HG02981 (cell line): ENCODE results near the gene ABI1.

Experiments used
- ATAC-seq: cut with Tn5 transposase; IDR thresholded peaks from one replicate; pipeline ENCODE4 v1.9.1; 2021; ENCODE audit warnings: mild to moderate bottlenecking, moderate library complexity; ENCODE audit not compliant: unreplicated experiment

The ABI1 gene

DNA sequence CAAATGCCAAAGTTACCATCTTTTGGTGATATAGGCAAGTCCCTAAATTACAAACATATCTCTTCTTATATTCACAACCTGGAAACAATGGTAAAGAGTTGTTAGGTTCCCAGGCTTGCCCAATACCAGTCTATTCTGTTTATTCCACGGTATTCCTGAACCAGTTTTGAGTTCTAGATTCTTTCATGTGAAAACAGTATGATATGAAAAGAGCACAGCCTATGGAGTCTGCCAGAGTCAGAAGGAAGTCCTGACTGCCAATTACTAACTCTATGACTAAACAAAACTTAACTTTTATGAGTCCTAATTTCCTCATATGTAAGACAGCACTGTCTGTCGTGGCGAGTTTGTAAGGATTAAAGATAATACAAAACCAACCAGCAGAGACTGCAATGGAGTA is 5.6 kb downstream of the ABI1 start:
- no peak for ATAC-seq

DNA sequence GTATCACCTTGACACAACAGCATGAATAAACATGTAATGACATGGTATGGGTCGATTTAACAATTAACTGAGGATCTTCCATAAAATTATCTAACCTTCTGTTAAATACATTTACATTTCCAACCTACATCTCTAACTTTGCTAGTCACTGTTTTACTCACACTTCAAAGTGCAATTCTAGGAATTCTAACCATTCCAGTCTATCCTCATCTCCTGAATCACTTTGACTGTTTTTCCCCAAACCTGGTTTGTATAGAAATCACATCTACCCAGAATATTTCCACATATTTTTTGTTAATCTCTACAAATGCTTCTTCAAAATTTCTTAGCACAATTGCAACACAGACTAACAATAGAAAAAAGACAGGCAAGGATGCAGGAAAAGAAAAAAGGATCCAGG is 6.2 kb downstream of the ABI1 start:
- no peak for ATAC-seq

DNA sequence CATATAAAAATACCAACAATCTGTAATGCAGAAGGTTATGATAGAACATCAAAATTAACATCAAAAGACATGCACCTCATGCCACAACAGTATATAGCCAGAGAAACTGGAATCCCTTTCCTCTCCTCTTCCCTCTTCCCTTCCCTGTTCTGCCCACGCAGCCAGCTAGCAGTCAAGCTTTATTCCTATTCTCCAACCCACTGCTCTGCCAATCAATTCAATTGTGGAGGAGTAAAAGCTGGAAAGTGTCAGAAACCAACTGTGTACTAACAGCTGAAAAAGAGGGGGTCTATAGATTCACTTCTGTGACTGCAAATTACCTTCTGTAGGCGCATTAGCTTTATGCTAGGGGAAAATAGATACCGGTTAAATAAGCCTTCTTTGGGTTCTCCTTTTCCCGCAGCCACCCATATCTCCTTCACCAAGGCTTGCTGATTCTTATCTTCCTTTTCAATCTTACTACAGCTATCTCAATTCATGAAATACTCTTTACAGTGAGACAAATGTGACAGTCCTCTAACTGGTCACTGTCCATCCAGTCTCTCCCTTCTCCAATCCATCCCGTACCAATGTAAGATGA is 16.3 kb downstream of the ABI1 start:
- no peak for ATAC-seq

DNA sequence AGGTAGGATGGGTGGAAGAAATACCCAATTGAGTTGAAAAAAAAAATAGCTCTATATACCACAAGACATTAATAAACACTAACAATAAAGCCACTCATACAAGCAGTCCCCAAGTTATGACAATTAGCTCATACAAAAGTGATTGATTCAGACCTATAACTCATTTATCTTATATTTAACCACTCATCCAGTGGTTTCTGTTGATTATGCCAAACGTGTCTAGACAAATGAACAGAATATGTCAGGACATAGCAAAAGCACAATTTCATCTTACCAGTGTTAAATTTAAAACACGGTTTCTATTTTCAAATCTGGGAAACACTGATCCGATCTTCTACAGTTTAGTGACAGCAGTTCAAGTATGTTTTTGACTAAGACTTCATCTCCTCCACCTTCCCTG is 17.0 kb downstream of the ABI1 start:
- no peak for ATAC-seq

DNA sequence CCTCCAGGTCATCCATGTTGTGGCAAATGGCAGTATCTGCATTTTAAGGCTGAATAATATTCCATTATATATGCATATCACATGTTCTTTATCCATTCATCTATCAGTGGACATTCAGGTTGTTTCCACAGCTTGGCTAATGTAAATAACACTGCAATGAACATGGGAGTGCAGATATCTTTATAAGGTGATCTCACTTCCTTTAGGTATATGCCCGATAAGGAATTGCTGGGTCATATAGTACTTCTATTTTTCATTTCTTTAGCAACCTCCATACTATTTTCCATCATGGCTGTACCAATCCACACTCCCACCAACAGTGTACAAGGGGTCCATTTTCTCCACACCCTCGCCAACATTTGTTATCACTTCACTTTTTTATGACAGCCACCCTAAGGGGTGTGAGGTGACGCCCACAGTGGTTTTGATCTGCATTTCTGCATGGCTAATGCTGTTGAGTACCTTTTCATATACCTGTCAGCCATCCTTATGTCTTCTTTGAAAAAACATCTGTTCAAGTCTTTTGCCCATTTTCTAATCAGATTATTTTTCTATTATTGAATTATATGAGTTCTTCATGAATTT is 18.9 kb downstream of the ABI1 start:
- no peak for ATAC-seq

DNA sequence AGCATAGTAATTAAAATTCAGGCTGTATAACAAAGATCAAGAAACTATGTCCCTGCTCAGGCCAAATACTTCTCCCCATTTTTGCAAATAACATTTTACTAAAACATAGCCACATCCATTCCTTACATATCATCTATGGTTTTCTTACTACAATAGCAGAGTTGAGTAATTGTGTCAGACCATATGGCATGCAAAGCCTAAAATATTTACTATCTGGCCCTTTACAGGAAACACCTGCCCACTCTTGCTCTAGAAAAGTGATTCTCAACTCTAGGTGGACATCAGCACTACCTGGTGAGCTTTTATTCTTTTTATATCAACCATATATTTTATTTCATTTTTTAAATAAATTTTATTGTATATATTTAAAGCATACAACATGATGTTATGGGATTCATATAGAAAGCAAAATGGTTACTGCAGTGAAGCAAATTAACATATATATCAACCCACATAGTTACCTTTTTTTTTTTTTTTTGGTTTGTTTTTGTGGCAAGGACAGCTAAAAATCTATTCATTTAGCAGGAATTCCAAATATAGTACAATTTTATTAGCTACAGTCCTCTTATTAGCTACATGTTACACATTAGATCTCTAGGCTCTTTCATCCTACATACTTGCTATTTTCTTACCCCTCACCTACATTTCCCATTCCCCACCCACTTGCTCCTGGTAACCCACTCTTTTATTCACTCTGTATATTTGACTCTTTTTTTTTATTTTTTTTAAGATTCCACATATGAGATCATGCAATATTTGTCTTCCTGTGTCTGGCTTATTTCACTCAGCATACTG is 19.6 kb downstream of the ABI1 start:
- ATAC-seq, result no peak

DNA sequence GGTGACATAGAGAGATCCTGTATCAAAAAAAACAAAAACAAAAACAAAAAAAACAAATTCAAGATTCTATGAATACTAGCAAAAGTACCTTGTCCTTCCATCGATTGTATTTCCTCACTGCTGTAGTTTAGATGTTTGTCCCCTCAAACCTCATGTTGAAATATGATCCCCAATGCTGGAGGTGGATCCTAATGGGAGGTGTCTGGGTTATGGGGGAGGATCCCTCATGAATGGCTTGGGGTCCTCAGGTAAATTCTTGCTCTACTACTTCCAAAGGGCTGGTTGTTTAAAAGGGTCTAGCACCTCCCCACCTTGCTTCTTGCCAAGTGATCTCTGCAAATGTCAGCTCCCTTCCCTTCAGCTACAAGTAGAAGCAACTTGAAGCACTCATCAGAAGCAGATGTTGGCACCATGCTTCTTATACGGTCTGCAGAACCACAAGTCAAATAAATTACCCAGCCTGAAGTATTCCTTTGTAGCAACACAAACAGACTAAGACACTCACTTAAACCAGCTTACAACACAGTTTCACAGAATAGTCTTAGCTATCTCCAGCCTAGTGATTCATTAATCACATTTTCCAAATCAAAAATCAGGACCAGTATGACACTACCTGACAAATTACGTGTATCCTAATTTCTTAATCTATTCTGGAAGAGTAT is 20.7 kb downstream of the ABI1 start:
- ATAC-seq, result no peak

DNA sequence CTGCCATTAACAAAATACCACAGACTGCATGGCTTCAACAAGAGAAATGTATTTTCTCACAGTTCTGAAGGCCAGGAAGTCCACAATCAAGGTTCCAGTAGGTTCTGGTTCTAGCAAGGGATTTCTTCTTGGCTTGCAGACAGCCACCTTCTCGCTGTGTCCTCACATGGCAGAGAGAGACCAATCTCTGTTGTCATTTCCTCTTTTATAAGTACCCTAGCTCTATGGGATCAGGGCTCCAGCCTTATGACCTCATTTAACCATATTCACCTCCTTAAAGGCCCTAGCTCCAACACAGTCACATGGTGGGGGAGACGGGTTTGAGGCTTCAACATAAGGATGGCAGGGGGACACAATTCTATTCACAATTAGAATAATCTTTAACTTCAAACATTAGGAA is 23.6 kb downstream of the ABI1 start:
- ATAC-seq, result no peak

DNA sequence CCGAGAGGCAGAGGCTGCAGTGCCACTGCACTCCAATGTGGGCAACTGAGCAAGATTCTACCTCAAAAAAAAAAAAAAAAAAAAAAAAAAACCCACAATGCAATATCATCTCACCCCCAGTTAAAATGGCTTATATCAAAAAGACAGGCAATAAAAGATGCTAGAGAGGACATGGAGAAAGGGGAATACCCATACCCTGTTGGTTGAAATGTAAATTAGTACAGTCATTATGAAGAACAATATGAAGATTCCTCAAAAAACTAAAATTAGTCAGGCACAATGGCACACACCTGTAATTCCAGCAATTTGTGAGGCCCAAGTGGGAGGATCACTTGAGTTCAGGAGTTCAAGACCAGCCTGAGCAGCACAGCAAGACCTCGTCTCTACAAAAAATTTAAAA is 25.7 kb downstream of the ABI1 start:
- ATAC-seq, result no peak

DNA sequence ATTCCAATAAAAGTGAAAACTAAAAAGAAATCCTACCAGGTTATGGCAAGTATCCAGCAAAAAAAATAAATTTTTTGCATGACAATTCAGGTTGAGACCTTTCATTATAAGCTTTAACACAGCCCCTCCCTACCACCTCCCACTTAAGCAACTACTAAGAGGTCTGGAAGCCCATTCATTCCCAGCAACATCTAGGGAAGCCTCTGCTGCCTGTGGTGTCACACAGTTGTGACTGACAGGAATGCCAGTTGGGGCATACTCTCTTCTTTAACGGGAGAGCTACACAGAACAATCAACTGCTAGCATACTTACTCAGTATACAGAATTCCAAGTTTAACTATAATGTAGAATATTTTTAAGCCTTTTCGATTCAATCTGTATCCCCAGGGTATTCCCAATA is 27.8 kb downstream of the ABI1 start:
- ATAC-seq, result no peak

DNA sequence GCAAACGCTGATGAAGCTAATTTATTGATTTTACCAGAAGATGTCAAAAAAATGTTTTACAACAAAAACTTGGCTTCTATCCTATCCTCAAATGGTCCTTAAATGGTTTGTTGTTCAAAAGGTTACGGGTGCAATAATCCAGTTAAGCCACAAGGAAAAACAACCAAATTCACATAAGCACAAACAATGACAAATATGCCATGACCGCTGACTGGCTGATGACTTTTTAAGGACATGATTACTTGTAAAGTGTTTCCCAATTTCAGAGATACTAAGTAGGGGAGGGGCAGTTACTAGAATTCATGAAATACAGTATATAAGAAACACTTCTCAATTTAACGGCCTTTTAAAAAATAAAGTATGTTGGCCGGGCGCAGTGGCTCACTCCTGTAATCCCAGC is 28.8 kb downstream of the ABI1 start:
- ATAC-seq, result no peak

DNA sequence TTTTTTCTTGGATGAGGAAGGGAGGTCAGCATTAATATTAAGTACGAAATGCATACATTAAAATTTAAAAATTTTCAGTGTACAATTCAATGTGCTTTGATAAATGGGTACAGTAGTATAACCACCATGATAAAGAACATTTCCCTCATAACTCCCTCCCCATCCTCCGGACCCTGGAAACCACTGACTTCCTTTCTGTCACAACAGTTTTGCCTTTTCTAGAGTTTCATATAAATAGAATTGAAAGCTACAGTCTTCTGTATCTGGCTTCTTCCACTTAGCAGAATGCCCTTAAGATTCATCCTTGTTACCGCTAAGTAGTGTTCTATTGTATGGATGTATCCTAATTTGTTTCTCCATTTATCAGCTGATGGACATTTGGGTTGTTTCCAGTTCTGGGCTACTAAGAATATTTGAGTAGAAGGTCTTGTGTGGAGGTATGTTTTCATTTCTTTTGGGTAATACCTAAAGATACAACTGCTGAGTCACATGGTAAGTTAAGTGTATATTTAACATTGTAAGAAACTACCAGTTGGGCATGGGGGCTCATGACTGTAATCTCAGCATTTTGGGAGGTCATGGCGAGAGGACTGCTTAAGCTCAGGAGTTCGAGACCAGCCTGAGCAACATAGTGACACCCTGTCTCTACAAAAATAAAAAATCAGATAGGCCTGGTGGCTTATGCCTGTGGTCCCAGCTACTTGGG is 30.8 kb downstream of the ABI1 start:
- ATAC-seq, result no peak

DNA sequence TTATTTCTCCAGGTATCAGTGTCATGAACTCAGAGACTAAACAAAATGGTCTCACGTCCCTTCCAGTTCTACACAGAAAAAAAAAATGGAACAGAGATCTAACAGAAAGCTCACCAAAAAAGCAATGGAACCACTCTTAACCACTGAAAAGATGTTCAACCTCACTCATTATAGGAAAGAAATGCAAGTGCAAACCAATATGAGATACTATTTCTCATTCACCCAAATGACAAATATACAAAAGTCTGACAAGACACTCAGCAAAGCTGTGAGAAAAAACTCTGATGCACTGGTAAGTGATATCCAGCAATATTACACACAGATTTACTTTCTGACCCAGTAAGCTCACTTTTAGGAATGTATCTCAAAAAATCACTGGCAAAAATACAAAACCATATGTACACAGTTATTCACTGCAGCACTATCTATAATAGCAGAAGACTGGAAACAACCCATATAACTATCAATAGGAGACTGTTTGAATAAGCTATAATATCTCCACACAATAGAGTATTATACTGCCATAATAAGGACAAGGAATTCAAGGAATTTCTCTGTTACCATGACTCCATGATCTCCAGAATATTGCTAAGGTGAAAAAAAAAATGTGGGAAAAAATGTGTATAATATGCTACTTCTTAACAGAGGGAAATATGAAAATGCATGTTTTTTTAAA is 36.6 kb downstream of the ABI1 start:
- no peak for ATAC-seq

DNA sequence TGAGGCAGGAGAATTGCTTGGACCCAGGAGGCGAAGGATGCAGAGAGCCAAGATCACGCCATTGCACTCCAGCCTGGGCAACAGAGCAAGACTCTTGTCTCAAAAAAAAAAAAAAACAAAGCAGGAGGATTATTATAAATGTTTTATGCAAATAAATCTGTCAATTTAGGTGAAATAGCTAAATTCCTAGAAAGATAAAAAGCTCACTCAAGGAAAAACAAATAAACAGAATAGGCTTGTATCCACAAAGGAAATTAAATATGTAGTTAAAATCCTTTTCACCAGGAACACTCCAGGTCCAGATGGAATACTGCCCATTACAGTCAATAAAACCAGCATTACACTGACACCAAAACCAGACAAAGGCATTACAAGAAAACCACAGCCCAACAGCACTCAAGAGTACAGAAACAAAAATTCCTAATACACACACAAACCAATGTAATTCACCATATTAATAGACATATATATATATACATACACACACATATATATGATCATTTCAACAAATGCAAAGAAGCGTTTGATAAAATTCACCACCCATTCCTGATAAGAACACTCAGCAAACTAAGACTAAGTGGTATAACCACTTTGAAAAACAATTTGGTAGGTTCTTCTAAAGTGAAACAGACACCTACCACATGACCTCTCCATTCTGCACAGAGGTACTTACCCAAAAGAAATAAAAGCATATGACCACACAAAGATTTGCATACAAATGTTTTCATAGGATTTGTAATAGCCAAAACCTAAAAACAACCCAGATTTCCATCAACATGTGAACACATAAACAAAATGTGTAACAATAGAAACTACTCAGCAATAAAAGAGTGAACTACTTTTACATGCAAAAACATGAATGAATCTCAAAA is 38.8 kb downstream of the ABI1 start:
- ATAC-seq, result no peak

DNA sequence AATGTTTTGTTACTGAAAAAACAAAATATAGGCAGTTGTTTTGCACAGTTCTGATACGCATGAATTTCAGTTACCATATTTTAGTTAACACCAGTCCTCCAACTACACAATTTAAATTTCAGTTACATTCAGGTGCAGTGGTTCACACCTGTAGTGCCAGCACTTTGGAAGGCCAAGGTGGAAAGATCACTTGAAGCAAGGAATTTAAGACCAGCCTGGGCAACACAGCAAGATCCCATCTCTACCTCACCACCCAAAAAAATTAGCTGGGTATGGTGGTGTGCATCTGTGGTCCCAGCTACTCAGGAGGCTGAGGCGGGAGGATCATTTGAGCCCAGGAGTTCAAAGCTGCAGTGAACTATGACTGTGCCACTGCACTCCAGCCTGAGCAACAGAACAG is 45.3 kb downstream of the ABI1 start:
- no peak for ATAC-seq

DNA sequence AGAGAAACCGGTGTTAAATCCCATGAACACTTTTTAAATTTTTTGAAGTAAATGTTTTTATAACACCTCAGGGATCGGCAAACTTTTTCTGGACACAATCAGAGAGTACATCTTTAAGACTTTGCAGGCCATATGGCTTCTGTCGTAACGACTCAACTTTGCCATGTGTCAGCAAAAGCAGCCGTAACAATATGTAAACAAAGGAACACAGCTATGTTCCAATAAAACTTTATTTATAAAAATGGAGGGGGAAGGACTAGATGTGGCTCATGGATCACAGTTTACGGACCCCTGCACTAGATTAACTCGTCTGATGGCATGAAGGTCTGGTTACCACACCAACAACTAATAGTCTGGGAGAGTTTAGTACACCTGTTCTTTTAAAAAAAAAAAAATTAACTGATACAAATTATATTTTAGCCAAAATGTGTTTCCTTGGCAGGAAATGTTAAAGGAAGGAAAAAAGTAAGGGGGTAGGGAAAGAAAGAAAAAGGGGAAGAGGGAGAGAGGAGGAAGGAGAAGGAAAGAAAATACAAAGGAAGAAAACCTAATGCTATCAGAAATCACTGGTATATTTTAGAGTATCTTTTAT is 50.2 kb downstream of the ABI1 start:
- ATAC-seq, result no peak

DNA sequence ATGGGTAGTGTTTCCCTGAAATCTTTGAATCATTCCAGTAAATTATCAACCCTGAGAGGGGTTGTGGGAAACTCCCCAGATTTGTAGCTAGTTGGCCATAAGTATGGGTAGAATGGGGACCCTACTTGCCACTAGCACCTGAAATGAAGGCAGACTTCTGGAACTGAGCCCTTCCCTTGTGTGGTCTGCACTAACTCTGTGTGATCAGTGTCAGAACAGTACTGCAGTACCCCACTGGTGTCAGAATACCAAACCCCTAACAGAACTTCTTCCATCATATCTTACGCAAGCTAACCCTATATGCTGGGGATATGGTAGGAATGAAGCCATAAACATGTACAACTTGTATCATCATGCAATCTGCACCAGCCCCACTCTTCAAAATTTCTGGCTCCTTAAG is 50.8 kb downstream of the ABI1 start:
- no peak for ATAC-seq

DNA sequence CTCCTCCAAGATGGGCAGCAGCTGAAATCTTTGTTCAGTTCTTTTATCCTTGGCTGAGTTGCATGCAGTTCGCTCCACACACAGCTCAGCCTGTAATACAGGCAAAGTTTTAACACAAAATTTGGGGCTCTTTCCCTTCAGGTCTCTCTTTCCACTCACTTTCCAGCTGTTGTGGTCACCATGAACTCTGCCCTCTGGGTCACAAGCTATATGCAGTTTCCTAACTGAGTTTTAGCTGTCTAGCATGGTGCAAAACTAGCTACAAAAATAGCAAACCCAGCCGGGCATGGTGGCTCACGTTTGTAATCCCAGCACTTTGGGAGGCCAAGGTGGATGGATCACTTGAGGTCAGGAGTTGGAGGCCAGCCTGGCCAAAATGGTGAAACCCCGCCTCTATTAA is 53.2 kb downstream of the ABI1 start:
- no peak for ATAC-seq

DNA sequence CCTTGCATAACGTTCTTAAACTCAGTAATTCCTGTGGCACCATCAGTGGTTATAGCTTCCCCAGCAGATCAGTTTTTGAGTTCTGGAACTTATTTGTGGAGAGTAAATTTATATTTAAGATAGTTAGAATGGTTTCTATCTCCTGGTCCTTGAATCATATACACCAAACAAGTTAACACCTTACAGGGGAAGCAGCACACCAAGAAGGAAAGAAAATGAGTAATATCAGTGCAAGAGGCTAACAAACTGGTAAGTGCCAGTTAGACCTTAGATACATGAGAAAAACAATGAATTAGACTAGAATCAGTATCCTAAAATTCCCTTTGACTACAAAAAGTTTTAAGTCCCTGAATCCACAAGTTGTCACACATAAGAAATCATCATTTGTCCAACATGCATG is 54.2 kb downstream of the ABI1 start:
- no peak for ATAC-seq
